B cell (primary cell): ENCODE measurements around the gene TSNAX. TPM values are rescaled to one million over a fixed set of nuclear protein-coding genes. Genes with fewer than 3 reads are reported as not detected.

Source experiments
- ATAC-seq: fragments of 200-7000 bp; cut with Tn5 transposase; one replicate; pipeline ENCODE4 v1.10.0; 2021; ENCODE audit warnings: low read depth, mild to moderate bottlenecking, moderate number of reproducible peaks, moderate library complexity
- CTCF ChIA-PET: fragments of 350-600 bp; sonication (Branson Sonifier 250); formaldehyde crosslinking; loops from one replicate; lab custom pipeline; 2021; ENCODE audit warnings: antibody characterized with exemption, inconsistent platforms; lab: Charles Lee
- POLR2A ChIA-PET: fragments of 350-600 bp; sonication (Branson Sonifier 250); formaldehyde crosslinking; loops from one replicate; lab custom pipeline; 2021; ENCODE audit warnings: antibody characterized with exemption; lab: Charles Lee
- DNase-seq: peaks from one replicate; pipeline ENCODE4 v3.0.0; 2013
- H2AFZ ChIP-seq: 2 replicates; pipeline ENCODE4 v1.6.1; 2012; ENCODE audit warnings: mild to moderate bottlenecking, low read depth, low read length; ENCODE audit not compliant: insufficient read depth, poor library complexity, severe bottlenecking
- H3K27ac ChIP-seq, 2 donors: 1 replicate in 1 of 2; 2 replicates in 1 of 2; pipeline ENCODE4 v1.5.1; 2012 to 2013; ENCODE audit warnings: low read length in 2 of 2, mild to moderate bottlenecking in 2 of 2, moderate library complexity in 1 of 2
- H3K27me3 ChIP-seq, 4 experiments: fragments of 200-600 bp in 1 of 4; sonication (generic) in 1 of 4; replicated peaks in 1 of 4; 1 replicate in 2 of 4; 2 replicates in 2 of 4; pipeline versions ENCODE4 v1.6.1 to v1.7.0; 2013 to 2016; ENCODE audit warnings: low read length in 3 of 4, mild to moderate bottlenecking in 2 of 4, mixed read lengths in 1 of 4, moderate library complexity in 1 of 4; ENCODE audit not compliant: insufficient read depth in 4 of 4, control insufficient read depth in 3 of 4; ENCODE audit errors: control extremely low read depth in 1 of 4
- H3K36me3 ChIP-seq, 2 experiments: replicated peaks in 1 of 2; 1 replicate in 1 of 2; 2 replicates in 1 of 2; pipeline versions ENCODE4 v1.6.1 to v1.7.1; 2013; ENCODE audit warnings: low read length in 1 of 2; ENCODE audit not compliant: insufficient read depth in 2 of 2, control insufficient read depth in 1 of 2; ENCODE audit errors: control extremely low read depth in 1 of 2, extremely low read depth in 1 of 2
- H3K4me1 ChIP-seq, 2 donors: fragments of 200-600 bp in 1 of 2; sonication (generic) in 1 of 2; 1 replicate in 1 of 2; 2 replicates in 1 of 2; pipeline versions ENCODE4 v1.5.1 to v1.6.1; 2013 to 2017; ENCODE audit warnings: low read length in 2 of 2; ENCODE audit not compliant: control insufficient read depth in 2 of 2, insufficient read depth in 2 of 2
- H3K4me2 ChIP-seq: replicated peaks from 2 replicates; pipeline ENCODE3; 2012; ENCODE audit warnings: mild to moderate bottlenecking, low read depth, low read length; ENCODE audit not compliant: poor library complexity, severe bottlenecking
- H3K4me3 ChIP-seq, 5 experiments: fragments of 200-600 bp in 1 of 5; sonication (generic) in 1 of 5; 1 replicate in 3 of 5; 2 replicates in 2 of 5; pipeline versions ENCODE4 v1.5.1 to v1.7.0; 2011 to 2016; ENCODE audit warnings: low read length in 4 of 5, mild to moderate bottlenecking in 4 of 5, low read depth in 2 of 5, control low read depth in 1 of 5, moderate library complexity in 1 of 5; ENCODE audit not compliant: insufficient read depth in 1 of 5; ENCODE audit errors: control extremely low read depth in 1 of 5, extremely low read depth in 1 of 5
- H3K79me2 ChIP-seq: fragments of 200-600 bp; sonication (generic); one replicate; pipeline ENCODE4 v1.6.0; 2016; ENCODE audit warnings: low read length; ENCODE audit not compliant: control insufficient read depth, insufficient read depth
- H3K9ac ChIP-seq: fragments of 200-600 bp; sonication (generic); 2 replicates; pipeline ENCODE4 v1.6.1; 2017; ENCODE audit warnings: mild to moderate bottlenecking, low read length, moderate library complexity
- H3K9me3 ChIP-seq, 3 donors: one replicate each; pipeline versions ENCODE4 v1.6.1 to v1.7.1; 2013; ENCODE audit warnings: low read length in 2 of 3; ENCODE audit not compliant: control insufficient read depth in 2 of 3, insufficient read depth in 1 of 3; ENCODE audit errors: control extremely low read depth in 1 of 3
- H4K20me1 ChIP-seq: 2 replicates; pipeline ENCODE4 v1.6.0; 2012; ENCODE audit warnings: mild to moderate bottlenecking, low read length; ENCODE audit not compliant: insufficient read depth, control insufficient read depth, poor library complexity, severe bottlenecking
- H3K27ac Mint-ChIP-seq: one replicate; pipeline ENCODE4 v1.8.0; 2021; ENCODE audit warnings: mixed read lengths
- H3K27me3 Mint-ChIP-seq: one replicate; pipeline ENCODE4 v1.8.0; 2021; ENCODE audit warnings: mixed read lengths
- H3K4me1 Mint-ChIP-seq: one replicate; pipeline ENCODE4 v1.8.0; 2021; ENCODE audit warnings: mixed read lengths
- H3K4me3 Mint-ChIP-seq: one replicate; pipeline ENCODE4 v1.8.0; 2021; ENCODE audit warnings: mixed read lengths
- H3K9me3 Mint-ChIP-seq: one replicate; pipeline ENCODE4 v1.8.0; 2022; ENCODE audit warnings: mixed read lengths; ENCODE audit not compliant: insufficient read depth
- CTCF ChIP-seq: fragments of 200-600 bp; IDR thresholded peaks from one replicate; pipeline ENCODE4 v1.8.0; 2022; ENCODE audit warnings: antibody characterized with exemption, mild to moderate bottlenecking
- EZH2 ChIP-seq: IDR thresholded peaks from 2 replicates; pipeline ENCODE4 v1.6.1; 2012; ENCODE audit warnings: borderline replicate concordance, low read depth, mild to moderate bottlenecking, moderate library complexity, low read length; ENCODE audit not compliant: insufficient read depth, poor library complexity, severe bottlenecking
- WGBS: methylation state at CpG from one replicate; pipeline ENCODE4 v1.1.5; 2013; ENCODE audit warnings: missing lambda C conversion rate; ENCODE audit not compliant: insufficient coverage; 5-methylcytosine and 5-hydroxymethylcytosine counted together
- intact Hi-C: fragments of 100-400 bp; cut with micrococcal nuclease; formaldehyde crosslinking; loops from one replicate; pipeline ENCODE4 v1.10.0; 2022
- polyA plus RNA-seq: library from polyadenylated mRNA; depleted of rRNA; stranded (reverse); fragments of >200 nt; gene quantifications from 2 replicates; pipeline ENCODE4 v1.2.3, GENCODE V29; 2012
- total RNA-seq, 2 donors: library from RNA; stranded (reverse); fragments of 120-200 nt in 1 of 2; gene quantifications; 1 replicate in 1 of 2; 2 replicates in 1 of 2; pipeline versions ENCODE4 v1.2.3 to v1.2.4, GENCODE V29; 2013 to 2022

TSNAX gene
- total and polyA plus RNA-seq, 2 donors (not counting 1 experiment from before 2014, with no cell fraction given), result 9.0 to 41.4 TPM

GRCh38 chr1:231557411-231557810, 28.9 kb downstream of the TSNAX start:
- TF ChIP-seq EZH2, result no peak
- no peak for TF ChIP-seq CTCF
- Histone ChIP-seq H3K27ac (no peak overlapping the region), H3K4me3 (no peak overlapping the region), H3K9me3 (no peaks in the 10 kb centered on the region), H3K9ac (no peak overlapping the region), H4K20me1 (peaks cover 4% of the 10 kb centered on the region), H3K79me2 (no peaks in the 10 kb centered on the region), H3K36me3 (peaks cover 1 to 19% of the 10 kb centered on the region in 2 experiments), H3K4me2 (no peak overlapping the region), H3K4me1 (no peaks in the 10 kb centered on the region), H2AFZ (no peak overlapping the region), H3K27me3 (no peaks in the 10 kb centered on the region)
- intact Hi-C loops, result no loop called here
- ChIA-PET POLR2A (no interaction called here), CTCF (interaction anchor here (0.9 to 1.3 kb wide), 2 partner anchors 180 to 200 kb away, joined by 3 to 4 read pairs; no protein-coding TSS in a partner anchor)
- ATAC-seq, result no peak
- Mint-ChIP-seq H3K4me1 (no peaks in the 10 kb centered on the region), H3K27me3 (no peaks in the 10 kb centered on the region), H3K9me3 (no peaks in the 10 kb centered on the region), H3K4me3 (no peak overlapping the region), H3K27ac (no peak overlapping the region)
- DNase-seq, result no peak
- 100% methylated on average over 1 of the region's 1 CpG for WGBS

- peaks cover 4% of the 10 kb centered on the region for H4K20me1 ChIP-seq
- ATAC-seq (no peak), DNase-seq (no peak)
- intact Hi-C loops, result no loop called here
- Mint-ChIP-seq H3K9me3 (no peaks in the 10 kb centered on the region), H3K27ac (no peak overlapping the region), H3K4me3 (no peak overlapping the region), H3K4me1 (no peaks in the 10 kb centered on the region), H3K27me3 (no peaks in the 10 kb centered on the region)
- POLR2A ChIA-PET, result no interaction called here
- H2AFZ ChIP-seq, result no peak overlapping the region
- WGBS, result no CpG with 5 or more reads among the region's 3 CpGs
- H3K4me3 ChIP-seq, result no peak overlapping the region
- H3K4me1 ChIP-seq, result no peaks in the 10 kb centered on the region
- peaks cover 3 to 23% of the 10 kb centered on the region in 2 experiments for H3K36me3 ChIP-seq
- CTCF ChIA-PET, result interaction anchor here (0.5 to 1.3 kb wide), 4 partner anchors 16 to 201 kb away, joined by 3 to 4 read pairs (median 4); no protein-coding TSS in a partner anchor
- H3K27ac ChIP-seq, result no peak overlapping the region
- H3K4me2 ChIP-seq, result no peak overlapping the region
- H3K9ac ChIP-seq, result no peak overlapping the region
- H3K9me3 ChIP-seq, result no peaks in the 10 kb centered on the region
- H3K27me3 ChIP-seq, result no peaks in the 10 kb centered on the region
- H3K79me2 ChIP-seq, result no peaks in the 10 kb centered on the region
- TF ChIP-seq EZH2 (no peak), CTCF (no peak)
Measured at GRCh38 chr1:231557898-231558707, 29.6 kb downstream of the TSNAX start.
